Hepatocyte (in vitro differentiated cells): ENCODE measurements around the gene ZC3H8.

Experiments
- EZH2phosphoT487 ChIP-seq: fragments of 200-600 bp; sonication (generic); IDR thresholded peaks from one replicate; pipeline ENCODE4 v1.6.1; 2018; ENCODE audit warnings: antibody characterized with exemption, mild to moderate bottlenecking, low read depth, moderate library complexity; ENCODE audit not compliant: unreplicated experiment, severe bottlenecking
- TF ChIP-seq, protein P1 (sequence below): fragments of 200-600 bp; sonication (generic); IDR thresholded peaks from 2 replicates; pipeline ENCODE4 v1.5.1; 2016; ENCODE audit warnings: antibody characterized with exemption, mild to moderate bottlenecking; ENCODE audit not compliant: poor library complexity

DNA sequence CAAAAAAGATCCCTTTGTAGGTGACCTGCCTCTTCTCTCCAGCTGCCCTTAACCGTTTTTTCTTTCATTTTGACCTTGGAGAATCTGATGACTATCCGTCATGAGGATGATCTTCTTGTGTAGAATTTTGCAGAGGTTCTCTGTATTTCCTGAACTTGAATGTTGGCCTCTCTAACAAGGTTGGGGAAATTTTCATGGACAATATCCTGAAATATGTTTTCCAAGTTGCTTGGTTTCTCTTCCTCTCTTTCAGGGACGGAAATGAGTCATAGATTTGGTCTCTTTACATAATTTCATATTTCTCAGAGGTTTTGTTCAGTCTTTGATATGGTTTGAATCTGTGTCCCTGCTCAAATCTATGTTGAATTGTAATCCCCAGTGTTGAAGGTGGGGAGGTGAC lies 34.0 kb downstream of the ZC3H8 start:
- TF ChIP-seq, protein P1, sequence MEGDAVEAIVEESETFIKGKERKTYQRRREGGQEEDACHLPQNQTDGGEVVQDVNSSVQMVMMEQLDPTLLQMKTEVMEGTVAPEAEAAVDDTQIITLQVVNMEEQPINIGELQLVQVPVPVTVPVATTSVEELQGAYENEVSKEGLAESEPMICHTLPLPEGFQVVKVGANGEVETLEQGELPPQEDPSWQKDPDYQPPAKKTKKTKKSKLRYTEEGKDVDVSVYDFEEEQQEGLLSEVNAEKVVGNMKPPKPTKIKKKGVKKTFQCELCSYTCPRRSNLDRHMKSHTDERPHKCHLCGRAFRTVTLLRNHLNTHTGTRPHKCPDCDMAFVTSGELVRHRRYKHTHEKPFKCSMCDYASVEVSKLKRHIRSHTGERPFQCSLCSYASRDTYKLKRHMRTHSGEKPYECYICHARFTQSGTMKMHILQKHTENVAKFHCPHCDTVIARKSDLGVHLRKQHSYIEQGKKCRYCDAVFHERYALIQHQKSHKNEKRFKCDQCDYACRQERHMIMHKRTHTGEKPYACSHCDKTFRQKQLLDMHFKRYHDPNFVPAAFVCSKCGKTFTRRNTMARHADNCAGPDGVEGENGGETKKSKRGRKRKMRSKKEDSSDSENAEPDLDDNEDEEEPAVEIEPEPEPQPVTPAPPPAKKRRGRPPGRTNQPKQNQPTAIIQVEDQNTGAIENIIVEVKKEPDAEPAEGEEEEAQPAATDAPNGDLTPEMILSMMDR: no peak
- no peak for TF ChIP-seq EZH2phosphoT487
